HL-60/S4 treated with retinoic acid at 250 ng/mL for 4 days and 3 days (cell line): ENCODE results near the gene EVX2.

Experiments
- in situ Hi-C: fragments of 300-500 bp; cut with MboI; formaldehyde crosslinking; loops from 2 replicates; pipeline ENCODE4 v1.7.0; 2022; ENCODE audit warnings: low sequenced_read_pairs

Gene EVX2

DNA sequence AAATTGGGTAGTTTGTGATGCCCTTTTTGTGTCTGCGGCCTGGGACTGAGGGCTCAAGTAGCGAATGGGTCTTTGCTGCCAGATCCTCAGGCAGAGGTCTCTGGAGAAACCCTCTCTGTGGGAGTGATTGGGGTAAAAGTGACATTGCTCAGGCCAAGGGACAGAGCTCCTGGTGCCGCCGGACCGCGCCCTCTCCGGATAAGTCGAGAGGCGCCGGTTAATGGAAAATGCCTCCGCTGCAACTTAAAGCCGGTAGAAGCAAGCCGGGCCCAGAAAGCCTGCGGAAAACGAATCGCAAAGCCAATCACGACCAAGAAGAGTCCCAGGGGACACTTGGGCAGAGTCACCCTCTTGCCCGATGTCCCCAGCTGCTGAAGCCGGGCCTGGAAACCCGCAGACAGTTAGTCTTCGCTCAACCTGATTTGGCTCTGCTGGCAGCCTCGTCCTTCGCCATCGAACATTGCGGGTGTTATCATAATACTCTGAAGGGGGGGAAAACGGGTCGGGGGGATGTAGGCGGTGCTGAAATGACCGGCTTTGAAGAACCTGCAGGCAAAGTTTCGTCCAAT, 15.5 kb upstream of the EVX2 start:
- in situ Hi-C loops = loop anchor here (25.0 kb wide), 2 partner anchors 412 to 737 kb away; no protein-coding TSS in a partner anchor

DNA sequence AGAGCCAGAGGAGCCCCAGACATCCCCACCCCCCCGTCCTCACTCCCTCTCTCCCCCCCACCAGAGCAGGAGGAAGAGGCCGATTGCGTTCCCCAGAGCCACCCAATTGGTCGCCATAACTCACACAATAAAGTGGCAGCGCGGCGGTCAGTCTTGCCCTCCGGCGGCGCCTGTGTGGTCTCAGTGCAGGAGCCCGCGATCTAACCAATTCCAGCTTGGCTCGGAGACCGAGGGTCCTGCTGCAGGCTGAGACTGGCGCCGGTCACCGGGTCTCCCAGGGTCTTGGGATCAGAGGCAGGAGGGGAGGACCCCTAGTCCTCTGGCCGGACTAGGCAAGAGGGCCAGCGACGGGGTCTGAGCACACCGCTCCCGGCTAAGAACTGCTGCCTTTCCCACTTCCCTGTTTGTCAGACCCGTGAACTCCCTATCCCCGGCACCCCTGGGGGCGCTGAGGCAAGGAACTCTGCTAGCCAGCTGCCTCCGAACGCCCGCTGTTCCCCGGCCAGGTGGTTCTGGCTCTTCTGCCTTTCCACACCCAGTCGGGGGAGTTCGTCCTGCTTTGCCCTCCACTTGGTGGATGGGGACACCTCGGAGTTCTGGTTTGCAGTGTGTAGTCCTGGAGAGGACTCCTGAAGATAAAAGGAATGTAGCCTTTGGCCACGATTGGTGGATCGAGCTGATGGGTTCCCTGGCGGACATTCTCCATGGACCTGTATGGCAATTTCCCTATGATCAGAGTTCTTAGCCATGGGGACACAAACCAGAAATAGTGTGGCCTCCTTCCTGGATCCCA, 14.8 kb upstream of the EVX2 start:
- in situ Hi-C loops = loop anchor here (25.0 kb wide), 2 partner anchors 411 to 736 kb away; no protein-coding TSS in a partner anchor

DNA sequence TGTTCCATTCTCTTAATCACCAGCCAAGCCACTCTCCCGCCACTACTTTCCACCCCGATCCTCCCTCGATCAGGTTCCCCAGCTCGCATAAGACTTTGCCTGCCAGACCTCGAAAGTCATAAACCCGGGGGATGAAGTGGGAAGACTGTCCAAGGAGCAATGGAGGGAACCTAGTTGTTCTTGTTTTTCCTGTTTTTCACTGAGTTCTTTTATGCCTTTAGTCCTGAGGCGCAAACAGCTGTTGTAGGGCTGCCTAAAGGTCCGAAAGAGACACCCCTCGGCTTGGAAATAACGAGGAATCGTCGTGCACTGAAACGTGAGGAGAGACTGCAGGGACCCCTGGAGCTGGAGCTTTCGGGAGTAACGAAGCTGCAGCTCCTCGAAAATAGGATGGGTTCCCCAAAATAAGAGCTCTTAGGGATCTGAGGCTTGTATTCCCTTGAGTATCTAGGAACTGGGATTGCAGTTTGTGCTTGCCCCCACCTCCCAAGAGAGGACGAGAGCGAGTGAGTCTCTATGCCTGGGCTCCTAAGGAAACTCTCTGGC, 14.1 kb upstream of the EVX2 start:
- in situ Hi-C loops = loop anchor here (25.0 kb wide), 2 partner anchors 411 to 736 kb away; no protein-coding TSS in a partner anchor

DNA sequence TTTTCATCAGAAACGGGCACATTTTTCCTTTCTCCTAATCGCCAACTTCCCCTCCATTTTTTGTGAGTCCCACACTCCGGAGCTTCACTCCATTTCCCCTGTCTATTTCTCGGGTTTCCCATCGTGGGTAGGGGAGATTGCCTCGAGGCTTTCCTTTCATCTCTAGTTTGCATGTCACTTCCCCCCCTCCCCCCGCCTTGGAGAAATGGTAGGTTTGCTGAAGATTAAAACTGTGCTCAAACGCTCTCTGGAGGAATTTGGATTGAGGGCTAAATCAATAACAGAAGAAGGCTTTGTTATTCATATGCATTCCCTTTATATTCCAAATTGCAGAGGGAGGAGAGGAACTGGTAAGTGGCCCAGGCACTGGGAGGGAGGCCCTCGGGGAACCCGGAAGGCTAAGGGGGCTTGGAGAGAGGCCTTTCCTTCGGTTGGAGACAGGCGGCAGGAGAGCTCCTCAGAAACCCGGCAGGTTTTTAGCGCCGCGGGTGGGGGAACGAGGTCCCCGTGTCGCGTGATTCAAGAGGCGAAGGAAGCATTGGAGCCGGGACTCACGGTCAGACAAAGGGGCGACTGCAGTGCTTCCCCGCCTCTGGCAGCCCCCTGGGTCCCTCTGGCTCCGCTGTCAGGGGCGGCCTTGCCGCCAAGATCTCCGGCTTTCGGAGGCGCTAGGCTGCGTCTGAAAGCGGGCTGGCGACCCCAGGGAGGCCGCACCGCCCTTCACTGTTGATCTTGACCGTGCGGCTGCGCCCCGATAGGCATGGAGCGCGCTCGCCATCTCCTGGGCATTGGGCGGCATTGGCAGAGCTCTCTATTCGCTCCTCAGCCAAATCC, 13.4 kb upstream of the EVX2 start:
- in situ Hi-C loops = loop anchor here (25.0 kb wide), 2 partner anchors 410 to 735 kb away; no protein-coding TSS in a partner anchor

DNA sequence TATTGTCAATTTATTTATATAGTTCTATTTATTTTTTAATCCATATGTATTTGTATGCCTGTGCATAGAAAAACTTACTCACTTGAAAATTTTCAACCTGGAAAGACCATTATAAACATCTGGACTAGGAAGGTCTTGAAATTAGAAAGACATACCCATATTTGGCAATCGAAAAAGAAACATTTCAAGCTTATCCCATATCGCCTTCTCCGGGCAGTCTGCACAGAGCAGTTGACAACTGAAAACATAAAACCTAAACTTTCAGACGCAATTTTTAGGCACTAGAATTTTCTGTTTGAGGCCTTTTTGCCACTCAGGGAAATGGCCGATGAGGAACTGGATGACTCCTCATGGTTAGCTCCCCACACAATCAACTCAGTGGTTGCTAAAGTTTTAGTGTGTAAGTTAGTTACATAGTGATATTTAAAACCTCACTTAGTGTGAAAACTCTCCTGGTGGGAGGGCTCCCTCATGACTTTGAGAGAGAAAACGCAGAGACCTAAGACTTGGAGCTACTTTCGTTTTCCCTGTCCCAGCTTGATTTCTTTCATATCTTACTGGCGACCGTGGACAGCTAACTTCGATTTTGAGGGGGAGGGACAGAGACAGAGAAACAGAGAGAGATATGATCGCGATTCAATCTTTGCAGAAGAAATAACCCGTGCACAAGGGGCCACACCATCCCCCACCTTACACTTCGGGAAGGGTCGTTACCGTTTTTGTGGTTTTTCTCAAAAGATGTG, 12.7 kb upstream of the EVX2 start:
- in situ Hi-C loops = loop anchor here (25.0 kb wide), 2 partner anchors 409 to 734 kb away; no protein-coding TSS in a partner anchor

DNA sequence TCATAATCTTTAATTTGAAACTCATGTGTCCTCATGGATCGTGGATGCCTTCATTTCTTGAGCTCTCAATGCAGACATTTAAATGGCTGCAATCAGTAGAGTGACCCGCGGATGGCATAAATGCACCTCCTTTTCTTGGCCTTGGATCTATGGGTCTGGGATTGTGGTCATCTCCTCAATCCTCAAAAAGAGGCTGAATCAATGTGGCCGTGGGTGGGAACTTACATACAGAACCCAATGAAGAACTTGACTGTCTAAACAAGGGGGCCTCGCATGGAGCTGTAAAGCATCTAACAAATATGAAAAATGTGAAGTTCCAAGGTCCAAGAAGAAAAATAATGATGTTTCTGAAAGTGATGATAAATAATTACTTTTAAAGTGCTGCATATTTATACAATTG, 11.7 kb upstream of the EVX2 start:
- in situ Hi-C loops = loop anchor here (25.0 kb wide), 2 partner anchors 408 to 733 kb away; no protein-coding TSS in a partner anchor

DNA sequence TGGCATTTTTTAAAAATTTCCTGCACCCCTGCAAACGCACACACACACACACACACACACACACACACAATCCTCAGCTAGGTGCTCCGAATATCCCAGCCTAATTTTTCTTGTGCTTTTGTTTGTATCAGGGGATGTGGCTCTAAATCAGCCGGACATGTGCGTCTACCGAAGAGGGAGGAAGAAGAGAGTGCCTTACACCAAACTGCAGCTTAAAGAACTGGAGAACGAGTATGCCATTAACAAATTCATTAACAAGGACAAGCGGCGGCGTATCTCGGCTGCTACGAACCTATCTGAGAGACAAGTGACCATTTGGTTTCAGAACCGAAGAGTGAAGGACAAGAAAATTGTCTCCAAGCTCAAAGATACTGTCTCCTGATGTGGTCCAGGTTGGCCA, 10.6 kb upstream of the EVX2 start:
- in situ Hi-C loops = loop anchor here (25.0 kb wide), 2 partner anchors 407 to 732 kb away; no protein-coding TSS in a partner anchor

DNA sequence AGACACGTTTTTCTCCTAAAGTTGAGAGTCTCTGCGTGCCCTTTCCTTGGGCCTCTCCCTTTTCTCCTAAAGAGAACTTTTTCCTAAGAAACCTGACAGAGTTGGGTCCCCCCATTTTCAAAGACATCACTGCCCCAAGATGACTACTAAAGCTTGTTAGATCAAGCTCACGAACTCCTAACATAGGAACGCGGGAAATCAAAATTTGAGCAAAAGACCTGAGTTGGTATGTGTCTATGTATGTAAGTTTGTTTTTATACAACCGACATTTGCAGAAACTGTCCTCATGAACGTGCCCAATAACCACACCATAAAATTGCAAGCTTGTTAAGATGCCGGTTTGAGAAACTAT, 10.1 kb upstream of the EVX2 start:
- in situ Hi-C loops = loop anchor here (25.0 kb wide), 2 partner anchors 407 to 732 kb away; no protein-coding TSS in a partner anchor

DNA sequence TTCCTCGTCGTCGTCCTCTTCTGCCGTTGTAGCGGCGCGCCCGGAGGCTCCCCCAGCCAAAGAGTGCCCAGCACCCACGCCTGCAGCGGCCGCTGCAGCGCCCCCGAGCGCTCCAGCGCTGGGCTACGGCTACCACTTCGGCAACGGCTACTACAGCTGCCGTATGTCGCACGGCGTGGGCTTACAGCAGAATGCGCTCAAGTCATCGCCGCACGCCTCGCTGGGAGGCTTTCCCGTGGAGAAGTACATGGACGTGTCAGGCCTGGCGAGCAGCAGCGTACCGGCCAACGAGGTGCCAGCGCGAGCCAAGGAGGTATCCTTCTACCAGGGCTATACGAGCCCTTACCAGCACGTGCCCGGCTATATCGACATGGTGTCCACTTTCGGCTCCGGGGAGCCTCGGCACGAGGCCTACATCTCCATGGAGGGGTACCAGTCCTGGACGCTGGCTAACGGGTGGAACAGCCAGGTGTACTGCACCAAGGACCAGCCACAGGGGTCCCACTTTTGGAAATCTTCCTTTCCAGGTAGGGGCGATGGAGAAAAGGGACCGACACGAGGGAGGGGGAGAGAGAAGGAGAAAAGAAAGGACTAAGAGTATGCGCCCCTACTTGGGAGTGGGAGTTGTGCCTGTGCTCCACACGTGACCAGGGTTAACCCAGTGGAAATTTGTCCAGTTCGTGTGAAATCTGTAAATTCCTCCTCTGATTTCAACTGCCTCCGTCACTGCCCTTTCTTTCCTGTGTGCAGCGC, 9.6 kb upstream of the EVX2 start:
- in situ Hi-C loops = loop anchor here (25.0 kb wide), 2 partner anchors 406 to 731 kb away; no protein-coding TSS in a partner anchor

DNA sequence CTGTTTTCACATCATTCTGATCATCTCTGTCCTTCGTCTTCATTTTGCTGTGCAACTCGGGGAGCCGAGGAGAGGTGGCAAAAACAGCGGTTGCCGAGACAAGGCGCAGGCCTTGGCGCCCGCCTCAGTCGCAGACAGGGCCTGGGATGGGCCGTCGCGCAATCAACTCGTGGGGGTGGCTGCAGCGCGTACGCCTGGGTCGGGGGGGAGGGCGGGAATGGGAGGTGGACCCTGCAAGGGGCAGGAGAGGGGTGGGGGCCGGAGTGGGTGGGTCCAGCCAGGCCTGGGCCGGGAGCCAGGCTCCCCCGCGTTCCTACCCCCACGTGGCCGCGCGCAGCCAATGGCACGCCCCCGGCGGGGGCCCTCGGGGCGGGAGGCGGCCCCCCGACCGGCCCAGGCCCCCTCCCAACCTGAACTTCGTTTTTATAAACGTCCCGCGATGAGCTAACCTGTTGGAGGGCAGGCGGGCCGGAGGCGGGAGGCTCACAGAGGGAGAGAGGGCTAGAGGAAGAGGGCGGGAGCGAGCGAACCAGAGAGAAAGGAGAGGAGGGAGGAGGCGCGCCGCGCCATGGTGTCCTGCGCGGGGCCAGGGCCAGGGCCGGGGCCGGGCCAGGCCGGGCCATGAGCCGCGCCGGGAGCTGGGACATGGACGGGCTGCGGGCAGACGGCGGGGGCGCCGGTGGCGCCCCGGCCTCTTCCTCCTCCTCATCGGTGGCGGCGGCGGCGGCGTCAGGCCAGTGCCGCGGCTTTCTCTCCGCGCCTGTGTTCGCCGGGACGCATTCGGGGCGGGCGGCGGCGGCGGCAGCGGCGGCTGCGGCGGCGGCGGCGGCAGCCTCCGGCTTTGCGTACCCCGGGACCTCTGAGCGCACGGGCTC, 8.7 kb upstream of the EVX2 start, which contains the start of gene HOXD13:
Gene HOXD13, plus strand, starts transcription at position 452 of the 875 bp plus-strand sequence. Its CDS starts 170 bp downstream, at position 622.
- in situ Hi-C loops = loop anchor here (25.0 kb wide), 2 partner anchors 405 to 730 kb away; no protein-coding TSS in a partner anchor

DNA sequence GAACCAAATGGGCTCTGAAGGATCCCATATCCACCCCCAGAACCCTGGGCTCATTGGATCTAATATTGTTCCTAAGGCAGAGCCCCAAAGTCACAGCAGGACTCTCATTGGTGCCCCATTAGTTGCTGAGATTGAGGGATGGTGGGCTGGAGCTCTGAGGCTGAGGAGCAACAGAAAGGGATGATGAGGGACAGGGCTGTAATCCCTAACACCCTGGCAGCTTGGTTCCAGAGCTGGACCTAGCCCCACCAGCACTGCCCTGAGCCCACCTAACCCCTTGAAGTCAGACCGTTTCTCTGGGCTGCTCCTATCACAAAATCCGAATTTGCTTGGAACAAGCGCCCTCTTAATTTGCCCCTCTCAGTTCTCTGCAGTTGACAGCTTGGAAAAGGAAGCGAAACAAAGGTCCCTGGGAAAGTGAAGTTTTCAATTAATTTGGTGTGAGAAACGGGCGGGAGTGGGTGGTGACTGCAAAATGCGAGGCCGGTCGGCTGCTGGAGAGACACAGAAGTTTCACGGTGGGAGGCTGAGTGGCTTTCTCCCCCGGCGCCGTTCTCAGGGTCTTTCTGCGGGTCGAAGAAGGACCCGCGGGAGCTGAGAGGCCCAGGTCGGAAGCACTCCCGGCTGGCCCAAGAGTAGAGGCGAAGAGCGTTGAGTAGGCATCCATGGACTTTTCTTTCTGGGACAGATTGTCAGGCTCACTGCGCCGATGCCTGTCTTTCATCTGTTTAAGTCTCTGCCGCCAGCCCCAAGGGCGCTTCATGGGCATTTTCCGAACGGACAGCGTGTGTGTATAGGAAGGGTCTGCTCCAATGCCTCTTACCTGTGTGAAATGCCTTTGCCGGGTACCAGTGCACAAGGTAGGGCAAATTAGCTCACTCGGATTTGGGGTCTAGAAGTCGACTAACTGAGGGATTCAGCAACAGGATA, 7.8 kb upstream of the EVX2 start:
- in situ Hi-C loops = loop anchor here (25.0 kb wide), 2 partner anchors 404 to 729 kb away; no protein-coding TSS in a partner anchor

DNA sequence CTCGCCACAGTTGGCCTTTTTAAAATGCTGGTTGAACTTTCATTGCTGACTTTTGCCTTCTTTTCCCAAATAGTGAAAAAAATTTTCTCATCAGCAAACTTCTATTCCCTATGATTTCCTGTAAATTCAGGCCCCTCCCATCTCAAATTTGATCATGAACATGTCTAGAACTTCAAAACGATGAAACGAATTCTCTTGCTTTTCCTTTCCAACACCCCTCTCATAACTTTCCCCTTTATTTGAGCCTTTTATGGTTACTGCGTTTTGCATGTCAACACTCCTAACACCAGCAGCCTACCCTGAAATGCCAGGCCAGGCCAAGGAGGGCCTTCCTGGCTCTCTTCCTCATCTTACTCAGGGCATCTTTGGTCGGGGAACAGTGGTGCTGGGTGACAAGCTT, 7.1 kb upstream of the EVX2 start:
- in situ Hi-C loops = loop anchor here (25.0 kb wide), 2 partner anchors 404 to 729 kb away; no protein-coding TSS in a partner anchor

DNA sequence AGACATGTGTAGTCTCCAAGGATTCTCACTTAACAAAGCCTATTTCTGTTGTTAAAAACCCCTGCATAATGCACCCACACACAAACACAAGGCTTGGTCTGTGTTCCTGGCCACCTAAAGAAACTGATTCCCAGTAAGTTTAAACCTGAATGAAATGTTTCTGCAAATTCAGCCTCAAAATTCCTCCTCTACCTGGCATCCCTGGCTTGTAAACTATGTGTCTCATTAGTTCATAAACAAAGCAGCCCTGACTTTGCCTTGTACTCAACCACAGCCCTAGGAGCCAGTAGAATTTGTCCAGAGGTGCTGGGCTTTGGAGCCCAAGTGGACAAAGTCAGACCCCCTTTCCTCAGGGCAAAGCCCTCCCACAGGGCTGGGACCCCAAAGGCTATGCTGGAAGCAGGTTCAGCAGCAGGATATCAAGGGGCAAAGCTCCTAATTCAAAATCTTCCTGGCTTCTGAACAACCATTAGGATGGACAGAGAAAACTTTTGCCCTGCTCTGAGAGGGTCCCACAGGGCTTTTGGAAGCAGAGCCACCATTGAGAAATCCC, 6.2 kb upstream of the EVX2 start:
- in situ Hi-C loops = loop anchor here (25.0 kb wide), 2 partner anchors 403 to 728 kb away; no protein-coding TSS in a partner anchor

DNA sequence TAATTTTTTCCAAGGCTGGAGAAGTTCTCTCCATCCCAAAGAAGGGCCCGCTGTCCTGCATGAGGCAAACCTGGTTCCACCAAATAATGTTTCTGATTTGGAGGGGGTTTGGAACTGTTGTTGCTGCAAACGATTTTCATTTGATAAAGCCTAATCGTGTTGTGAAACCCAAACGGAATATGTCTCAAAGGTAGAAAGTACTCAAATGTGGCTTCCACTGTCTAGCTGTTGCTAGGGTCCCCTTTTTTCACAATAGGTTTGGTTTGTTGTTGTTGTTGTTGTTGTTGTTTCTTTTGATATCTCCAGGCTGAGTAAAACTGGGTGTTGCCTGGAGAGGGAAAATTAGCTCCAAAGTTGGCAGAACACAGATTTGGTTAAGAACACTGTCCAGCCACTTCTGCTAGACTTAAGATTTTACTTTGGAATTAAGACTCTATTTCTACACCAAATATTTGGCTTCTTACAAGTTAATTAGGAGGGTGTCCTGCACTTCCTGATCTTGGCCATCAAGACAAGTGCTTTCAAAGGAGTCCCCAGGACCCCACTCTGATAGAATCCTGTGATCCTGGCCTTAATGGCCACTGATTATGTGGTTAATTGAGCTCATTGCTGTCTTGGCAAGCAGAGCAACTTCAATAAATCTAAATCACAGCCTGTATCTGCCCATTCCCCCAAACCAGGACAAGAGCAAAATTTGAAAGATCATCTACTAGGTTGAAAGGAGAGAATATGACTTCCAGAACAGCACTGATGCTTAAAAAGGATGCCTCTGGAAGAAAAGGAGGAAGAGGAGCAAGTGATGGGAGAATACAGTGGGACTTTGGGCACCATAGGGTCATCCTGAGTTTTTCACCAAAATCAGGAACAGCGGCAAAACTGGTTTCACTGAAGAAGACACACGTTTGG, 5.4 kb upstream of the EVX2 start:
- in situ Hi-C loops = loop anchor here (25.0 kb wide), 2 partner anchors 402 to 727 kb away; no protein-coding TSS in a partner anchor
